GM12878 (cell line): ENCODE results near the gene CENPS.

Experiments
- ATF2 ChIP-seq: IDR thresholded peaks from 2 replicates; pipeline ENCODE4 v1.6.1; 2012; ENCODE audit warnings: low read length, inconsistent platforms
- CHD4 ChIP-seq: fragments of 200-600 bp; sonication (generic); IDR thresholded peaks from 2 replicates; pipeline ENCODE4 v1.6.1; 2016; ENCODE audit warnings: mild to moderate bottlenecking
- CREB1 ChIP-seq: IDR thresholded peaks from 2 replicates; pipeline ENCODE4 v1.6.1; 2012; ENCODE audit warnings: low read depth, mild to moderate bottlenecking, inconsistent platforms
- DPF2 ChIP-seq: fragments of 450-650 bp; IDR thresholded peaks from 2 replicates; pipeline ENCODE4 v1.6.1; 2017; ENCODE audit warnings: mild to moderate bottlenecking
- EZH2 ChIP-seq: IDR thresholded peaks from 2 replicates; pipeline ENCODE4 v1.6.1; 2012; ENCODE audit warnings: low read depth, mild to moderate bottlenecking, control low read depth, inconsistent platforms, low read length, borderline replicate concordance; ENCODE audit not compliant: control insufficient read depth
- GABPA ChIP-seq: IDR thresholded peaks from 2 replicates; pipeline ENCODE4 v1.6.1; 2014; ENCODE audit warnings: antibody characterized with exemption, low read depth, mild to moderate bottlenecking, inconsistent platforms
- JUNB ChIP-seq: IDR thresholded peaks from 2 replicates; pipeline ENCODE4 v1.6.1; 2016; ENCODE audit warnings: antibody characterized with exemption, mild to moderate bottlenecking
- MXI1 ChIP-seq: fragments of 150-350 bp; IDR thresholded peaks from 2 replicates; pipeline ENCODE4 v1.6.1; 2011; ENCODE audit warnings: low read depth, mild to moderate bottlenecking, inconsistent platforms, low read length, improper control_type of control experiment
- PBX3 ChIP-seq: IDR thresholded peaks from 2 replicates; pipeline ENCODE4 v1.6.1; 2011; ENCODE audit warnings: mild to moderate bottlenecking, low read depth, low read length, moderate library complexity; ENCODE audit not compliant: insufficient replicate concordance
- POLR2A ChIP-seq: IDR thresholded peaks from 2 replicates; pipeline ENCODE4 v1.6.1; 2011; ENCODE audit warnings: low read depth, mild to moderate bottlenecking, low read length
- RCOR1 ChIP-seq: conservative IDR thresholded peaks from 2 replicates; pipeline ENCODE4 v1.6.1; 2012; ENCODE audit warnings: low read depth, low read length, improper control_type of control experiment
- TF ChIP-seq, protein P1 (sequence below), 3 experiments: IDR thresholded peaks in 2 of 3; conservative IDR thresholded peaks in 1 of 3; 2 replicates each; pipeline ENCODE4 v1.5.1; 2011; ENCODE audit warnings: low read depth in 3 of 3, low read length in 3 of 3, mild to moderate bottlenecking in 3 of 3, control low read depth in 2 of 3, moderate library complexity in 2 of 3, inconsistent platforms in 1 of 3, mixed read lengths in 1 of 3; ENCODE audit not compliant: control insufficient read depth in 2 of 3, insufficient read depth in 1 of 3; ENCODE audit errors: extremely low read depth in 1 of 3
- TF ChIP-seq, protein P2 (sequence below): fragments of 150-350 bp; IDR thresholded peaks from 2 replicates; pipeline ENCODE4 v1.6.1; 2016; ENCODE audit warnings: low read depth, low read length
- TF ChIP-seq, protein P3 (sequence below): IDR thresholded peaks from 2 replicates; pipeline ENCODE4 v1.6.1; 2012; ENCODE audit warnings: low read depth, low read length, improper control_type of control experiment

DNA sequence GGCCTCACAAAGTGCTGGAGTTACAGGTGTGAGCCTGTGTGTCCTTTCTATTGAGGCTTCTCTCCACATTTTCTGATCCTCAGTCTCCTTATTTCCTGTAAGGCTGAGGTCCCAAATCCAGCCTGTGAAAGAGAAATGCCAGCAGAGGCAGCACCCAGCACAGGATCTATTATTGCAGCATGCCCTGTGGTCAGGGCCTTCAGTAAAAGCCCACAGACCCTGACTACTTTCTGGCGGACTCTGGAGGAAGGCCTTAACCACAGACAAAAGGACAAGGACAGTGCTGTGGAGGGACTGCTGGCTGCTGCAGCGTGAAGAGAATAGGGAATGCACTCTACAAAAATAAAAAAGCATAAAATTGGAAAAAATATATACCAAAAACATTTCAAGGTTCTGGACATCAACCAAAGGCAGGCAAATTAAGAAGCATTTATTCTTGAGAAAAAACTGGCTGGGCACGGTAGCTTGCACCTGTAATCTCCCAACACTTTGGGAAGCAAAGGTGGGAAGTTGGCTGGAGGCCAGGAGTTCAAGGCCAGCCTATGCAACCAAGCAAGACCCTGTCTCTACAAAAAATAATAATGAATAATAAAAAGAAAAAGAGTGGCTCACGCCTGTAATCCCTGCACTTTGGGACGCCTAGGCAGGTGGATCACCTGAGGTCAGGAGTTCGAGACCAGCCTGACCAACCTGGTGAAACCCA, 40.8 kb upstream of the CENPS start:
- TF ChIP-seq CHD4, result no peak
- TF ChIP-seq MXI1, result no peak
- no peak for TF ChIP-seq EZH2
- no peak for TF ChIP-seq DPF2
- no peak for TF ChIP-seq ATF2
- TF ChIP-seq, protein P1, sequence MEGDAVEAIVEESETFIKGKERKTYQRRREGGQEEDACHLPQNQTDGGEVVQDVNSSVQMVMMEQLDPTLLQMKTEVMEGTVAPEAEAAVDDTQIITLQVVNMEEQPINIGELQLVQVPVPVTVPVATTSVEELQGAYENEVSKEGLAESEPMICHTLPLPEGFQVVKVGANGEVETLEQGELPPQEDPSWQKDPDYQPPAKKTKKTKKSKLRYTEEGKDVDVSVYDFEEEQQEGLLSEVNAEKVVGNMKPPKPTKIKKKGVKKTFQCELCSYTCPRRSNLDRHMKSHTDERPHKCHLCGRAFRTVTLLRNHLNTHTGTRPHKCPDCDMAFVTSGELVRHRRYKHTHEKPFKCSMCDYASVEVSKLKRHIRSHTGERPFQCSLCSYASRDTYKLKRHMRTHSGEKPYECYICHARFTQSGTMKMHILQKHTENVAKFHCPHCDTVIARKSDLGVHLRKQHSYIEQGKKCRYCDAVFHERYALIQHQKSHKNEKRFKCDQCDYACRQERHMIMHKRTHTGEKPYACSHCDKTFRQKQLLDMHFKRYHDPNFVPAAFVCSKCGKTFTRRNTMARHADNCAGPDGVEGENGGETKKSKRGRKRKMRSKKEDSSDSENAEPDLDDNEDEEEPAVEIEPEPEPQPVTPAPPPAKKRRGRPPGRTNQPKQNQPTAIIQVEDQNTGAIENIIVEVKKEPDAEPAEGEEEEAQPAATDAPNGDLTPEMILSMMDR (IDR thresholded peaks at IDR 0.05 in 2 of 3, conservative IDR thresholded peaks at IDR 0.05 in 1 of 3; ENCODE audit: control insufficient read depth in 2 of 3, extremely low read depth in 1 of 3, insufficient read depth in 1 of 3, low read depth in 3 of 3, low read length in 3 of 3), result no peak
- no peak for TF ChIP-seq RCOR1
- TF ChIP-seq PBX3, result no peak
- no peak for TF ChIP-seq CREB1
- TF ChIP-seq JUNB, result no peak
- TF ChIP-seq, protein P2, sequence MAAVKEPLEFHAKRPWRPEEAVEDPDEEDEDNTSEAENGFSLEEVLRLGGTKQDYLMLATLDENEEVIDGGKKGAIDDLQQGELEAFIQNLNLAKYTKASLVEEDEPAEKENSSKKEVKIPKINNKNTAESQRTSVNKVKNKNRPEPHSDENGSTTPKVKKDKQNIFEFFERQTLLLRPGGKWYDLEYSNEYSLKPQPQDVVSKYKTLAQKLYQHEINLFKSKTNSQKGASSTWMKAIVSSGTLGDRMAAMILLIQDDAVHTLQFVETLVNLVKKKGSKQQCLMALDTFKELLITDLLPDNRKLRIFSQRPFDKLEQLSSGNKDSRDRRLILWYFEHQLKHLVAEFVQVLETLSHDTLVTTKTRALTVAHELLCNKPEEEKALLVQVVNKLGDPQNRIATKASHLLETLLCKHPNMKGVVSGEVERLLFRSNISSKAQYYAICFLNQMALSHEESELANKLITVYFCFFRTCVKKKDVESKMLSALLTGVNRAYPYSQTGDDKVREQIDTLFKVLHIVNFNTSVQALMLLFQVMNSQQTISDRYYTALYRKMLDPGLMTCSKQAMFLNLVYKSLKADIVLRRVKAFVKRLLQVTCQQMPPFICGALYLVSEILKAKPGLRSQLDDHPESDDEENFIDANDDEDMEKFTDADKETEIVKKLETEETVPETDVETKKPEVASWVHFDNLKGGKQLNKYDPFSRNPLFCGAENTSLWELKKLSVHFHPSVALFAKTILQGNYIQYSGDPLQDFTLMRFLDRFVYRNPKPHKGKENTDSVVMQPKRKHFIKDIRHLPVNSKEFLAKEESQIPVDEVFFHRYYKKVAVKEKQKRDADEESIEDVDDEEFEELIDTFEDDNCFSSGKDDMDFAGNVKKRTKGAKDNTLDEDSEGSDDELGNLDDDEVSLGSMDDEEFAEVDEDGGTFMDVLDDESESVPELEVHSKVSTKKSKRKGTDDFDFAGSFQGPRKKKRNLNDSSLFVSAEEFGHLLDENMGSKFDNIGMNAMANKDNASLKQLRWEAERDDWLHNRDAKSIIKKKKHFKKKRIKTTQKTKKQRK, result no peak
- no peak for TF ChIP-seq POLR2A
- TF ChIP-seq, protein P3, sequence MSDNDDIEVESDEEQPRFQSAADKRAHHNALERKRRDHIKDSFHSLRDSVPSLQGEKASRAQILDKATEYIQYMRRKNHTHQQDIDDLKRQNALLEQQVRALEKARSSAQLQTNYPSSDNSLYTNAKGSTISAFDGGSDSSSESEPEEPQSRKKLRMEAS, result no peak
- TF ChIP-seq GABPA, result no peak
